OCI-LY7 (cell line): ENCODE results near the gene NOP9. TPM values are rescaled to one million over a fixed set of nuclear protein-coding genes. Genes with fewer than 3 reads are reported as not detected.

Experiments
- BruUV-seq: library from RNA; stranded (reverse); fragments of 400-500 nt; replicated peaks from 2 replicates; lab custom pipeline; 2021; lab: Mats Ljungman, UMichigan
- CTCF ChIA-PET: fragments of 300-600 bp; sonication (Branson Sonifier 250); formaldehyde crosslinking; loops from one replicate; lab custom pipeline; 2022; ENCODE audit warnings: antibody characterized with exemption; ENCODE audit not compliant: unreplicated experiment; lab: Charles Lee
- POLR2A ChIA-PET: fragments of 300-600 bp; sonication (Branson Sonifier 250); formaldehyde crosslinking; loops from one replicate; lab custom pipeline; 2022; ENCODE audit warnings: antibody characterized with exemption; lab: Charles Lee
- DNase-seq: peaks from one replicate; pipeline ENCODE4 v3.0.0-alpha.2; 2015; ENCODE audit warnings: low spot score
- H2AFZ ChIP-seq: fragments of 200-600 bp; sonication (generic), shearing (Covaris generic); 2 replicates; pipeline ENCODE4 v1.6.1; 2014; ENCODE audit warnings: mild to moderate bottlenecking, antibody characterized with exemption, low read length, moderate library complexity
- H3K27ac ChIP-seq: fragments of 200-600 bp; sonication (generic); 2 replicates; pipeline ENCODE4 v1.5.1; 2014; ENCODE audit warnings: mixed run types, low read depth, mild to moderate bottlenecking, moderate library complexity, low read length, inconsistent platforms; ENCODE audit not compliant: poor library complexity, severe bottlenecking
- H3K36me3 ChIP-seq: fragments of 200-600 bp; sonication (generic); 2 replicates; pipeline ENCODE4 v1.6.1; 2014; ENCODE audit warnings: mild to moderate bottlenecking, antibody characterized with exemption, low read length, moderate library complexity, mixed read lengths; ENCODE audit not compliant: insufficient read depth
- H3K4me1 ChIP-seq: fragments of 200-600 bp; sonication (generic); 2 replicates; pipeline ENCODE4 v1.5.1; 2014; ENCODE audit warnings: mild to moderate bottlenecking, low read length; ENCODE audit not compliant: insufficient read depth, poor library complexity, severe bottlenecking
- H3K4me2 ChIP-seq: fragments of 200-600 bp; sonication (generic); 2 replicates; pipeline ENCODE4 v1.6.1; 2014; ENCODE audit warnings: mild to moderate bottlenecking, low read length
- H3K4me3 ChIP-seq: fragments of 200-600 bp; sonication (generic); 2 replicates; pipeline ENCODE4 v1.5.1; 2014; ENCODE audit warnings: mild to moderate bottlenecking, low read depth, low read length; ENCODE audit not compliant: poor library complexity, severe bottlenecking
- H3K79me2 ChIP-seq: fragments of 200-600 bp; sonication (generic); 2 replicates; pipeline ENCODE4 v1.6.1; 2016; ENCODE audit warnings: low read depth, mild to moderate bottlenecking, low read length, moderate library complexity, mixed read lengths; ENCODE audit not compliant: insufficient read depth
- H3K9me2 ChIP-seq: fragments of 200-600 bp; sonication (generic); 2 replicates; pipeline ENCODE4 v1.6.1; 2016; ENCODE audit warnings: mild to moderate bottlenecking, low read length, mixed read lengths; ENCODE audit not compliant: insufficient read depth
- H3K9me3 ChIP-seq: fragments of 200-600 bp; sonication (generic); 2 replicates; pipeline ENCODE4 v1.6.1; 2014; ENCODE audit warnings: mild to moderate bottlenecking, mixed run types, low read length, mixed read lengths
- H4K20me1 ChIP-seq: fragments of 200-600 bp; sonication (generic); 2 replicates; pipeline ENCODE4 v1.6.1; 2014; ENCODE audit warnings: mild to moderate bottlenecking, antibody characterized with exemption, low read length, moderate library complexity, mixed read lengths; ENCODE audit not compliant: insufficient read depth
- CTCF ChIP-seq: fragments of 200-600 bp; sonication (generic); conservative IDR thresholded peaks from 2 replicates; pipeline ENCODE4 v1.5.1; 2014; ENCODE audit warnings: mild to moderate bottlenecking, antibody characterized with exemption, low read length, moderate library complexity, mixed read lengths
- EZH2phosphoT487 ChIP-seq: fragments of 200-600 bp; sonication (generic); IDR thresholded peaks from 2 replicates; pipeline ENCODE4 v1.6.1; 2018; ENCODE audit warnings: low read depth, borderline replicate concordance, mild to moderate bottlenecking, mixed run types, antibody characterized with exemption, low read length, moderate library complexity, mixed read lengths
- intact Hi-C: fragments of 100-400 bp; cut with micrococcal nuclease; formaldehyde crosslinking; loops from one replicate; pipeline ENCODE4 v1.10.0; 2022; ENCODE audit not compliant: unreplicated experiment
- total RNA-seq, 2 experiments: library from RNA; depleted of rRNA in 1 of 2; stranded (reverse); fragments of >200 nt in 1 of 2; shearing (Covaris generic) in 1 of 2; gene quantifications; 2 replicates each; pipeline ENCODE4 v1.2.3, GENCODE V29; 2014 to 2022

Gene NOP9
- total RNA-seq, 2 experiments from 2014 or later = 33.2 to 52.6 TPM

DNA sequence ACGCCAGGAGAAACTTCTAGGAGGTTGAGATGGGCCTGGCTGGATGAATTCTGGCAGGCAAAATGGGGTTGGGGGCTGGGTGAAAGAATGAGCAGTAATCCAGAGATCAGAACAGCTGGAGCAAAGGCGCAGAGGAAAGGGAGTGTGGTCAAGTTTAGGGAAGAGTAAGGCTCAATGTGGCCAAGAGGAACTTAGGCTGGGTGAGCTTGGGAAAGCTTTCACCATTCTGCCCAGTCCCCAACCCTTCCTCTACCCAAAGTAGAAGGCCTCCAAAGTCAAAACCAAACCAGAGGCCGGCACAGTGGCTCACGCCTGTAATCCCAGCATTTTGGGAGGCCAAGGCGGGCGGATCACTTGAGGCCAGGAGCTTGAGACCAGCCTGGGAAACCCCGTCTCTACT, 18.0 kb upstream of the NOP9 start:
- no peaks in the 10 kb centered on the region for H3K9me2 ChIP-seq
- H2AFZ ChIP-seq = no peak overlapping the region
- no TSS peak for BruUV-seq
- H3K4me3 ChIP-seq = no peak overlapping the region
- H4K20me1 ChIP-seq = no peaks in the 10 kb centered on the region
- TF ChIP-seq EZH2phosphoT487 (no peak), CTCF (no peak)
- intact Hi-C loops = no loop called here
- ChIA-PET POLR2A (no interaction called here), CTCF (no interaction called here)
- H3K79me2 ChIP-seq = no peaks in the 10 kb centered on the region
- no peak overlapping the region for H3K4me2 ChIP-seq
- no peak for DNase-seq
- no peak overlapping the region for H3K27ac ChIP-seq
- H3K4me1 ChIP-seq = peaks cover 7% of the 10 kb centered on the region
- H3K36me3 ChIP-seq = no peaks in the 10 kb centered on the region
- no peaks in the 10 kb centered on the region for H3K9me3 ChIP-seq

GRCh38 chr14:24282736-24283135, 16.9 kb upstream of the NOP9 start:
- Histone ChIP-seq H4K20me1 (no peaks in the 10 kb centered on the region), H3K27ac (no peak overlapping the region), H2AFZ (no peak overlapping the region), H3K4me3 (no peak overlapping the region), H3K9me2 (no peaks in the 10 kb centered on the region), H3K9me3 (no peaks in the 10 kb centered on the region), H3K36me3 (no peaks in the 10 kb centered on the region), H3K79me2 (no peaks in the 10 kb centered on the region), H3K4me1 (peaks cover 7% of the 10 kb centered on the region), H3K4me2 (no peak overlapping the region)
- TF ChIP-seq EZH2phosphoT487 (no peak), CTCF (no peak)
- no TSS peak for BruUV-seq
- ChIA-PET POLR2A (interaction anchor here (1.0 to 1.4 kb wide), 2 partner anchors 35 to 39 kb away, joined by 4 to 5 read pairs; no protein-coding TSS in a partner anchor), CTCF (interaction anchor here (0.8 kb wide), 1 partner anchor 21 kb away, joined by 3 read pairs; no protein-coding TSS in a partner anchor)
- intact Hi-C loops = no loop called here
- DNase-seq = no peak

GRCh38 chr14:24283796-24284460, 15.7 kb upstream of the NOP9 start:
- H3K27ac ChIP-seq = no peak overlapping the region
- no peaks in the 10 kb centered on the region for H3K9me2 ChIP-seq
- H3K4me1 ChIP-seq = peaks cover 7% of the 10 kb centered on the region
- no peaks in the 10 kb centered on the region for H3K79me2 ChIP-seq
- CTCF ChIA-PET = no interaction called here
- no peaks in the 10 kb centered on the region for H3K9me3 ChIP-seq
- no peak for DNase-seq
- TF ChIP-seq EZH2phosphoT487 (no peak), CTCF (no peak)
- H3K4me2 ChIP-seq = no peak overlapping the region
- BruUV-seq = no TSS peak
- H3K4me3 ChIP-seq = no peak overlapping the region
- intact Hi-C loops = no loop called here
- no peak overlapping the region for H2AFZ ChIP-seq
- no peaks in the 10 kb centered on the region for H3K36me3 ChIP-seq
- no peaks in the 10 kb centered on the region for H4K20me1 ChIP-seq
- POLR2A ChIA-PET = interaction anchor here (1.0 kb wide), 1 partner anchor 40 kb away, joined by 5 read pairs; no protein-coding TSS in a partner anchor
